ENCODE data around the gene MTA3.
"Not testable (repeated sequence)": the region's sequence is repeated elsewhere in the genome, so short reads cannot be mapped to it uniquely, and the experiment has no call there.

MTA3 gene

DNA sequence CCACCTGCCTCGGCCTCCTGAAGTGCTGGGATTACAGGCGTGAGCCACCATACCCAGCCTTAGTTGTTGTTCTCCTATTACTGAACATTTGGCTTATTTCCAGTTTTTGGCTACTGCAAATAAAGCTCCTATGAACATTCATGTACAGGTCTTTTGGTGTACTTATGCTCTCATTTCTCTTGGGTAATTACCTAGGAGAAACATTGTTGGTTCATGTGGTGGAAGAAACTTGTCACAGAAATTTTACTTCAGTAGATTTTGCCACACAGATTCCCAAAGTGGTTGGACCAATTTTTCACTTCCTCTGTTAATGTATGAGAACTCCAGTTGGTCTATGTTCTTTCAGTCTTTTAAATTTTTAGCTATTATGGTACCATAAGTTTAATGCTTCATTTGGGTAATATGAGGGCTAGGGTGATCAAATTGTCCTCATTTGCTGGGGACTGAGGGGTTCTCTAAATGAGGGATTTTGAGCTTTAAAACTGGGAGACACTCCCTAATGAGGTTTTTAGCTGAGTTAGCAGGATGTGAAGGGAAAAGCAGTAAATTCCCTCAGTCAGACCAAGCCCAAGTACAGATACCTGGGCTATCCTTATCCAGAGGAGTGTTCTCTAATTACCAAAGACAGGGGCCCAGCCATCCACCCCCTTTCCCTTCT lies 33.9 kb downstream of the MTA3 start:
- Histone ChIP-seq H3K79me2 (ENCODE audit: insufficient read depth, low read depth) (0 out of 2 replicates have a peak, but pooled peaks cover 5% of the 10 kb centered on the region), H3K36me3 (ENCODE audit: insufficient read depth) (no peaks in the 10 kb centered on the region), H3K4me2 (no peak overlapping the region), H3K27ac (no peak overlapping the region), H3K9ac (no peak overlapping the region), H2AFZ (ENCODE audit: low read depth) (no peak overlapping the region), H3K4me3 (IDR thresholded peaks at IDR 0.05; ENCODE audit: insufficient read depth, low read depth, low read length) (no peak overlapping the region), H3K4me1 (ENCODE audit: low read depth, poor library complexity, severe bottlenecking) (peaks cover 3% of the 10 kb centered on the region), H4K20me1 (ENCODE audit: insufficient read depth) (no peaks in the 10 kb centered on the region), H3K27me3 (ENCODE audit: insufficient read depth, low read depth) (no peaks in the 10 kb centered on the region)
- TF ChIP-seq, protein P1, sequence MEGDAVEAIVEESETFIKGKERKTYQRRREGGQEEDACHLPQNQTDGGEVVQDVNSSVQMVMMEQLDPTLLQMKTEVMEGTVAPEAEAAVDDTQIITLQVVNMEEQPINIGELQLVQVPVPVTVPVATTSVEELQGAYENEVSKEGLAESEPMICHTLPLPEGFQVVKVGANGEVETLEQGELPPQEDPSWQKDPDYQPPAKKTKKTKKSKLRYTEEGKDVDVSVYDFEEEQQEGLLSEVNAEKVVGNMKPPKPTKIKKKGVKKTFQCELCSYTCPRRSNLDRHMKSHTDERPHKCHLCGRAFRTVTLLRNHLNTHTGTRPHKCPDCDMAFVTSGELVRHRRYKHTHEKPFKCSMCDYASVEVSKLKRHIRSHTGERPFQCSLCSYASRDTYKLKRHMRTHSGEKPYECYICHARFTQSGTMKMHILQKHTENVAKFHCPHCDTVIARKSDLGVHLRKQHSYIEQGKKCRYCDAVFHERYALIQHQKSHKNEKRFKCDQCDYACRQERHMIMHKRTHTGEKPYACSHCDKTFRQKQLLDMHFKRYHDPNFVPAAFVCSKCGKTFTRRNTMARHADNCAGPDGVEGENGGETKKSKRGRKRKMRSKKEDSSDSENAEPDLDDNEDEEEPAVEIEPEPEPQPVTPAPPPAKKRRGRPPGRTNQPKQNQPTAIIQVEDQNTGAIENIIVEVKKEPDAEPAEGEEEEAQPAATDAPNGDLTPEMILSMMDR (conservative IDR thresholded peaks at IDR 0.05; ENCODE audit: low read depth, low read length) = no peak

GRCh38 chr2:42602876-42603219 lies 34.4 kb downstream of the MTA3 start:
- Histone ChIP-seq H3K4me1 (ENCODE audit: low read depth, poor library complexity, severe bottlenecking) (peaks cover 3% of the 10 kb centered on the region), H3K27ac (no peak overlapping the region), H3K36me3 (ENCODE audit: insufficient read depth) (no peaks in the 10 kb centered on the region), H3K79me2 (ENCODE audit: insufficient read depth, low read depth) (0 out of 2 replicates have a peak, but pooled peaks cover 5% of the 10 kb centered on the region), H3K4me3 (IDR thresholded peaks at IDR 0.05; ENCODE audit: insufficient read depth, low read depth, low read length) (no peak overlapping the region), H3K27me3 (ENCODE audit: insufficient read depth, low read depth) (no peaks in the 10 kb centered on the region), H2AFZ (ENCODE audit: low read depth) (no peak overlapping the region), H4K20me1 (ENCODE audit: insufficient read depth) (no peaks in the 10 kb centered on the region), H3K4me2 (no peak overlapping the region), H3K9ac (no peak overlapping the region)
- TF ChIP-seq, protein P1 (conservative IDR thresholded peaks at IDR 0.05; ENCODE audit: low read depth, low read length) = no peak

DNA sequence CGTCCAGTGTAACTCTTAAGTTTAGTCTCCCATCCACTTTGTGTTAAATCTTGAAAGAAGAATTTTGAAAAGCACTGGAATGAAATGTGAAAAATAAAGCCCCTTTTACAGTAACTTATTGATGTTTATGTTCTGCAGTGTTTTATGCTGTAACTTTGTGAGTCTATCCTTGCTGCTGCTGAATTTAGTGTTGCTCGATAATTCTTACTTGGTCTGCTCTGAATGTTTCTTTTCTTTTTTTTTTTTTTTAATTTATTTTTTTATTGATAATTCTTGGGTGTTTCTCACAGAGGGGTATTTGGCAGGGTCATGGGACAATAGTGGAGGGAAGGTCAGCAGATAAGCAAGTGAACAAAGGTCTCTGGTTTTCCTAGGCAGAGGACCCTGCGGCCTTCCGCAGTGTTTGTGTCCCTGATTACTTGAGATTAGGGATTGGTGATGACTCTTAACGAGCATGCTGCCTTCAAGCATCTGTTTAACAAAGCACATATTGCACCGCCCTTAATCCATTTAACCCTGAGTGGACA lies 36.0 kb downstream of the MTA3 start:
- not testable (repeated sequence) for H3K36me3 ChIP-seq (ENCODE audit: insufficient read depth); H3K9ac ChIP-seq; H3K27ac ChIP-seq; H3K4me3 ChIP-seq (IDR thresholded peaks at IDR 0.05; ENCODE audit: insufficient read depth, low read depth, low read length); H3K4me1 ChIP-seq (ENCODE audit: low read depth, poor library complexity, severe bottlenecking); H3K79me2 ChIP-seq (ENCODE audit: insufficient read depth, low read depth); H4K20me1 ChIP-seq (ENCODE audit: insufficient read depth); H3K27me3 ChIP-seq (ENCODE audit: insufficient read depth, low read depth); H3K4me2 ChIP-seq; H2AFZ ChIP-seq (ENCODE audit: low read depth)

- not testable (repeated sequence) for H3K9ac ChIP-seq; H3K4me1 ChIP-seq (ENCODE audit: low read depth, poor library complexity, severe bottlenecking); H3K27me3 ChIP-seq (ENCODE audit: insufficient read depth, low read depth); H3K36me3 ChIP-seq (ENCODE audit: insufficient read depth); H3K79me2 ChIP-seq (ENCODE audit: insufficient read depth, low read depth); H3K27ac ChIP-seq; H2AFZ ChIP-seq (ENCODE audit: low read depth); H3K4me3 ChIP-seq (IDR thresholded peaks at IDR 0.05; ENCODE audit: insufficient read depth, low read depth, low read length); H4K20me1 ChIP-seq (ENCODE audit: insufficient read depth); H3K4me2 ChIP-seq
Measured at GRCh38 chr2:42606166-42606565, 37.7 kb downstream of the MTA3 start.

DNA sequence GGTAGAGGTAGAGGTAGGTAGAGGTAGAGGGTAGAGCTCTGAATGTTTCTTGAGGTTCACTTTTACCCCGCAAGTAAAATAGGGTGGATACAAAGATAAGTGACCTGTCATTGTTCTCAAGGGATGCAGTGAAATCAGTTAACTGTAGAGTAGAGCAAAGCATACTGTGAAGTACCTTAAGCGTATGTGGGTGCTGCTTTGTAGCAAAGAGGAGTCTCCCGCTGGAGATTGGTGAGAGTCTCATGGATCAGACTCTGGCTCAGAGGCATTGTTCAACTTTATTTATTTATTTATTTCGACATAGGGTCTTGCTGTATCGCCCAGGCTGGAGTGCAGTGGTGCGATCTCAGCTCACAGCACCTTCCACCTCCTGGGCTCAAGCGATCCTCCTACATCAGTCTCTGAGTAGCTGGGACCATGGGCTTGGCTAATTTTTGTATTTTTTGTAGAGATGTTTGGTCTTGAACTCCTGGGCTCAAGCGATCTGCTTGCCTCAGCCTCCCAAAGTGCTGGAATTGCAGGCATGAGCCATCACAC lies 38.7 kb downstream of the MTA3 start:
- Histone ChIP-seq H3K4me3 (IDR thresholded peaks at IDR 0.05; ENCODE audit: insufficient read depth, low read depth, low read length) (no peak overlapping the region), H4K20me1 (ENCODE audit: insufficient read depth) (no peaks in the 10 kb centered on the region), H3K4me2 (no peak overlapping the region), H3K4me1 (ENCODE audit: low read depth, poor library complexity, severe bottlenecking) (no peaks in the 10 kb centered on the region), H3K27ac (no peak overlapping the region), H3K79me2 (ENCODE audit: insufficient read depth, low read depth) (no peaks in the 10 kb centered on the region), H3K27me3 (ENCODE audit: insufficient read depth, low read depth) (no peaks in the 10 kb centered on the region), H3K9ac (no peak overlapping the region), H3K36me3 (ENCODE audit: insufficient read depth) (no peaks in the 10 kb centered on the region), H2AFZ (ENCODE audit: low read depth) (no peak overlapping the region)
- TF ChIP-seq, protein P1 (conservative IDR thresholded peaks at IDR 0.05; ENCODE audit: low read depth, low read length) = no peak
